IMR-90 (cell line): ENCODE measurements around the gene BAIAP2. TPM values are rescaled to one million over a fixed set of nuclear protein-coding genes. Genes with fewer than 3 reads are reported as not detected.

Experiments
- ATAC-seq: fragments of 200-7000 bp; cut with Tn5 transposase; 2 replicates; pipeline ENCODE4 v1.9.1; 2020; ENCODE audit warnings: low read depth, mild to moderate bottlenecking, moderate library complexity
- BruUV-seq: library from RNA; stranded (reverse); fragments of 400-500 nt; replicated peaks from 2 replicates; lab custom pipeline; 2021; lab: Mats Ljungman, UMichigan
- CTCF ChIA-PET: fragments of 300-600 bp; formaldehyde crosslinking; extraction: SDS; loops from one replicate; lab custom pipeline; 2021; ENCODE audit warnings: antibody characterized with exemption; lab: Yijun Ruan, JAX
- POLR2A ChIA-PET: fragments of 300-600 bp; sonication (Branson Sonifier 250); formaldehyde crosslinking; loops from one replicate; lab custom pipeline; 2022; ENCODE audit warnings: antibody characterized with exemption; ENCODE audit not compliant: unreplicated experiment; lab: Charles Lee
- DNase-seq: peaks from one replicate; pipeline ENCODE4 v3.0.0; 2013
- H2AFZ ChIP-seq: replicated peaks from 2 replicates; pipeline ENCODE3; 2013; ENCODE audit warnings: low read length, mild to moderate bottlenecking; ENCODE audit not compliant: poor library complexity
- H2AK5ac ChIP-seq: 2 replicates; pipeline ENCODE4 v1.6.1; 2013; ENCODE audit warnings: low read depth, low read length, inconsistent platforms
- H2AK9ac ChIP-seq: replicated peaks from 2 replicates; pipeline ENCODE3; 2013; ENCODE audit warnings: mild to moderate bottlenecking, low read depth, low read length, moderate library complexity; ENCODE audit not compliant: poor library complexity
- H2BK120ac ChIP-seq: 2 replicates; pipeline ENCODE4 v1.6.1; 2013; ENCODE audit warnings: low read depth, low read length, inconsistent platforms
- H2BK15ac ChIP-seq: 3 replicates; pipeline ENCODE4 v1.6.1; 2013; ENCODE audit warnings: low read depth, low read length, inconsistent platforms
- H2BK20ac ChIP-seq: 2 replicates; pipeline ENCODE4 v1.6.1; 2013; ENCODE audit warnings: low read depth, mild to moderate bottlenecking, inconsistent platforms, low read length, moderate library complexity
- H2BK5ac ChIP-seq: 2 replicates; pipeline ENCODE4 v1.6.1; 2013; ENCODE audit warnings: mild to moderate bottlenecking, low read depth, low read length, inconsistent platforms; ENCODE audit not compliant: poor library complexity, severe bottlenecking
- H3K14ac ChIP-seq: replicated peaks from 2 replicates; pipeline ENCODE4 v1.6.1; 2013; ENCODE audit warnings: low read depth, low read length, inconsistent platforms
- H3K18ac ChIP-seq: 2 replicates; pipeline ENCODE4 v1.6.1; 2013; ENCODE audit warnings: low read depth, low read length, control low read depth
- H3K23ac ChIP-seq: 2 replicates; pipeline ENCODE4 v1.6.1; 2013; ENCODE audit warnings: low read depth, low read length, inconsistent platforms
- H3K27ac ChIP-seq: 2 replicates; pipeline ENCODE4 v1.5.1; 2013; ENCODE audit warnings: mild to moderate bottlenecking, control low read depth, low read length; ENCODE audit not compliant: insufficient read depth
- H3K27me3 ChIP-seq: 2 replicates; pipeline ENCODE4 v1.6.1; 2013; ENCODE audit warnings: low read length; ENCODE audit not compliant: control insufficient read depth, insufficient read depth
- H3K36me3 ChIP-seq: 2 replicates; pipeline ENCODE4 v1.6.1; 2013; ENCODE audit warnings: low read length, mixed read lengths; ENCODE audit not compliant: control insufficient read depth, insufficient read depth
- H3K4ac ChIP-seq: 2 replicates; pipeline ENCODE4 v1.6.1; 2013; ENCODE audit warnings: low read depth, low read length, inconsistent platforms
- H3K4me1 ChIP-seq: 2 replicates; pipeline ENCODE4 v1.6.1; 2013; ENCODE audit warnings: low read length, mixed read lengths; ENCODE audit not compliant: control insufficient read depth, insufficient read depth
- H3K4me2 ChIP-seq: 2 replicates; pipeline ENCODE4 v1.6.1; 2013; ENCODE audit warnings: low read depth, mild to moderate bottlenecking, control low read depth, low read length, moderate library complexity
- H3K4me3 ChIP-seq: 2 replicates; pipeline ENCODE4 v1.5.1; 2013; ENCODE audit warnings: low read depth, mild to moderate bottlenecking, control low read depth, low read length, moderate library complexity; ENCODE audit not compliant: insufficient read depth
- H3K56ac ChIP-seq: 2 replicates; pipeline ENCODE4 v1.6.1; 2013; ENCODE audit warnings: low read length, inconsistent platforms; ENCODE audit not compliant: insufficient read depth; ENCODE audit errors: extremely low read depth
- H3K79me1 ChIP-seq, 2 experiments: 2 replicates each; pipeline ENCODE4 v1.6.1; 2013; ENCODE audit warnings: low read length in 2 of 2, inconsistent platforms in 1 of 2, low read depth in 1 of 2
- H3K9ac ChIP-seq: 2 replicates; pipeline ENCODE4 v1.6.1; 2013; ENCODE audit warnings: low read depth, low read length, control low read depth
- H3K9me1 ChIP-seq: 2 replicates; pipeline ENCODE4 v1.6.1; 2013; ENCODE audit warnings: low read length, inconsistent platforms; ENCODE audit not compliant: insufficient read depth
- H3K9me3 ChIP-seq: 2 replicates; pipeline ENCODE4 v1.6.1; 2013; ENCODE audit warnings: low read length; ENCODE audit not compliant: control insufficient read depth, insufficient read depth
- H4K20me1 ChIP-seq: 2 replicates; pipeline ENCODE4 v1.6.1; 2013; ENCODE audit warnings: low read length, inconsistent platforms; ENCODE audit not compliant: insufficient read depth
- H4K5ac ChIP-seq: 2 replicates; pipeline ENCODE4 v1.6.1; 2013; ENCODE audit warnings: mild to moderate bottlenecking, low read depth, low read length, control low read depth
- H4K8ac ChIP-seq, 2 experiments: 2 replicates each; pipeline ENCODE4 v1.6.1; 2013; ENCODE audit warnings: low read depth in 2 of 2, low read length in 2 of 2, control low read depth in 1 of 2, inconsistent platforms in 1 of 2
- H4K91ac ChIP-seq: 2 replicates; pipeline ENCODE4 v1.6.1; 2013; ENCODE audit warnings: low read depth, low read length, inconsistent platforms; ENCODE audit not compliant: insufficient read depth
- BHLHE40 ChIP-seq: fragments of 150-350 bp; IDR thresholded peaks from 2 replicates; pipeline ENCODE4 v1.6.1; 2016; ENCODE audit warnings: mild to moderate bottlenecking, low read depth, low read length
- CEBPB ChIP-seq: IDR thresholded peaks from 2 replicates; pipeline ENCODE4 v1.6.1; 2012; ENCODE audit warnings: low read depth, low read length, improper control_type of control experiment
- CHD1 ChIP-seq: IDR thresholded peaks from 2 replicates; pipeline ENCODE4 v1.6.1; 2012; ENCODE audit warnings: low read depth, low read length, improper control_type of control experiment
- CTCF ChIP-seq: conservative IDR thresholded peaks from 2 replicates; pipeline ENCODE4 v1.5.1; 2012; ENCODE audit warnings: mild to moderate bottlenecking, low read depth, low read length, improper control_type of control experiment
- FOS ChIP-seq: fragments of 150-350 bp; IDR thresholded peaks from 2 replicates; pipeline ENCODE4 v1.6.1; 2016; ENCODE audit warnings: low read depth, low read length
- MAFK ChIP-seq: IDR thresholded peaks from 2 replicates; pipeline ENCODE4 v1.6.1; 2012; ENCODE audit warnings: low read depth, low read length, improper control_type of control experiment
- MAZ ChIP-seq: IDR thresholded peaks from 2 replicates; pipeline ENCODE4 v1.6.1; 2012; ENCODE audit warnings: low read depth, mild to moderate bottlenecking, low read length, improper control_type of control experiment, moderate library complexity, borderline replicate concordance
- MXI1 ChIP-seq: IDR thresholded peaks from 2 replicates; pipeline ENCODE4 v1.6.1; 2012; ENCODE audit warnings: low read depth, mild to moderate bottlenecking, low read length, moderate library complexity, borderline replicate concordance
- NFE2L2 ChIP-seq: fragments of 150-350 bp; IDR thresholded peaks from 2 replicates; pipeline ENCODE4 v1.6.1; 2016; ENCODE audit warnings: low read depth, mild to moderate bottlenecking, low read length
- POLR2A ChIP-seq: IDR thresholded peaks from 2 replicates; pipeline ENCODE4 v1.6.1; 2012; ENCODE audit warnings: mild to moderate bottlenecking, low read depth, low read length
- RAD21 ChIP-seq: IDR thresholded peaks from 2 replicates; pipeline ENCODE4 v1.6.1; 2012; ENCODE audit warnings: low read length, improper control_type of control experiment
- RCOR1 ChIP-seq: IDR thresholded peaks from 2 replicates; pipeline ENCODE4 v1.6.1; 2012; ENCODE audit warnings: mild to moderate bottlenecking, low read length, improper control_type of control experiment; ENCODE audit not compliant: insufficient replicate concordance
- RFX5 ChIP-seq: IDR thresholded peaks from 2 replicates; pipeline ENCODE4 v1.8.0; 2012; ENCODE audit warnings: low read depth, mild to moderate bottlenecking, low read length, moderate library complexity
- SMC3 ChIP-seq: fragments of 150-350 bp; IDR thresholded peaks from 2 replicates; pipeline ENCODE4 v1.6.1; 2016; ENCODE audit warnings: low read depth, mild to moderate bottlenecking, antibody characterized with exemption, low read length, moderate library complexity
- WGBS, 2 experiments: methylation state at CpG; one replicate each; pipeline versions ENCODE4 v1.1.5 to v1.1.7; 2013; ENCODE audit warnings: missing lambda C conversion rate in 2 of 2; ENCODE audit not compliant: insufficient read length in 1 of 2; ENCODE audit errors: extremely low coverage in 2 of 2; 5-methylcytosine and 5-hydroxymethylcytosine counted together
- dilution Hi-C: fragments of 300-500 bp; cut with HindIII; formaldehyde crosslinking; loops from one replicate; pipeline ENCODE4 v1.14.3; 2018; ENCODE audit warnings: low sequenced_read_pairs; ENCODE audit not compliant: unreplicated experiment
- in situ Hi-C: fragments of 300-500 bp; cut with MboI; formaldehyde crosslinking; loops from 3 replicates; pipeline ENCODE4 v1.14.3; 2019; ENCODE audit warnings: low sequenced_read_pairs, inconsistent platforms, mixed read lengths
- intact Hi-C: fragments of 100-400 bp; cut with micrococcal nuclease; formaldehyde crosslinking; loops from 2 replicates; pipeline ENCODE4 v1.10.0; 2022
- polyA plus RNA-seq, 3 experiments: library from polyadenylated mRNA; depleted of rRNA; stranded (reverse); fragments of >200 nt; gene quantifications; 2 replicates each; pipeline ENCODE4 v1.2.3, GENCODE V29; 2012; ENCODE audit warnings: low replicate concordance in 1 of 3
- total RNA-seq: library from RNA; depleted of rRNA; stranded (reverse); fragments of >200 nt; gene quantifications from 2 replicates; pipeline ENCODE4 v1.2.3, GENCODE V29; 2012
- TF ChIP-seq, protein P1 (sequence below): fragments of 150-350 bp; IDR thresholded peaks from 2 replicates; pipeline ENCODE4 v1.6.1; 2017; ENCODE audit warnings: mild to moderate bottlenecking, antibody characterized with exemption, low read length, low read depth
- TF ChIP-seq, protein P2 (sequence below): fragments of 150-350 bp; IDR thresholded peaks from 2 replicates; pipeline ENCODE4 v1.6.1; 2016; ENCODE audit warnings: low read depth, mild to moderate bottlenecking, low read length, moderate library complexity, borderline replicate concordance

BAIAP2 gene
- total and polyA plus RNA-seq, 2 of the 4 experiments (the other 2 are of a cell fraction): 18.3 to 32.6 TPM

DNA sequence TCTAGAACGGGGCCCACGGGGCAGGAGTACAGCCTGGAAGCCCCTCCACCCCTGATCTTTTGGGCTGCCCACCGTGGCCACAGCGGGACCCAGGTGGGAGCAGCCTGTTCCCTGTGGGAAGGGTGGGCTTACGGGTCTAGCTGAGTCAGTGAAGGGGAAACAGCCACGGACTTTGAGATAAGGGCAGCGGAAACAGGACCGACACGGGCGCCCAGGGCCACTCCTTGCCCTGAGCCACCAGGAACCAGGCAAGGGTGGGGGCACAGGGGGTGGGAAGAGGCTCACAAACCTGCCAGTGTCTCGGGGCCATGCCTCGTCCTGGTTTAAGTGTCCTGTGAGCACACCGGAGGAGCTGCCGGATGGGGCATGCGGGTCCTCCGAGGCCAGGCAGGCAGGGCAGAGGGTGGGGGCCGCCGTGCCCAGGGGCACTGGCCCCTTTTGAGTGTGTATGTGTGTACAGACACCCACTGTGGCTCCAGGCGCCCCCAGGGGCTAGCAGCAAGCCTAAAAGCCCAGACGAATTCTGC lies 82.8 kb downstream of the BAIAP2 start:
- BruUV-seq: no TSS peak
- DNase-seq: no peak

More for the DNA sequence above, 82.8 kb downstream of the BAIAP2 start:
- no peak overlapping the region for H2BK15ac ChIP-seq
- no peaks in the 10 kb centered on the region for H3K79me1 ChIP-seq
- no peak overlapping the region for H2AK9ac ChIP-seq
- intact Hi-C loops: no loop called here
- ChIA-PET CTCF (no interaction called here), POLR2A (no interaction called here)
- no peak overlapping the region for H2AFZ ChIP-seq
- 82% methylated on average over 5 of the region's 20 CpGs; no CpG with 5 or more reads in 1 of the 2 experiments for WGBS, 2 experiments
- no peak overlapping the region for H3K14ac ChIP-seq
- H3K56ac ChIP-seq: no peak overlapping the region
- H3K9ac ChIP-seq: no peak overlapping the region
- peaks cover 20% of the 10 kb centered on the region; the same call in 1 of the 2 replicates for H3K27me3 ChIP-seq
- no peak for TF ChIP-seq RAD21
- TF ChIP-seq, protein P1, sequence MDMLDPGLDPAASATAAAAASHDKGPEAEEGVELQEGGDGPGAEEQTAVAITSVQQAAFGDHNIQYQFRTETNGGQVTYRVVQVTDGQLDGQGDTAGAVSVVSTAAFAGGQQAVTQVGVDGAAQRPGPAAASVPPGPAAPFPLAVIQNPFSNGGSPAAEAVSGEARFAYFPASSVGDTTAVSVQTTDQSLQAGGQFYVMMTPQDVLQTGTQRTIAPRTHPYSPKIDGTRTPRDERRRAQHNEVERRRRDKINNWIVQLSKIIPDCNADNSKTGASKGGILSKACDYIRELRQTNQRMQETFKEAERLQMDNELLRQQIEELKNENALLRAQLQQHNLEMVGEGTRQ: no peak
- TF ChIP-seq MXI1: no peak
- no peak for TF ChIP-seq POLR2A
- TF ChIP-seq, protein P2, sequence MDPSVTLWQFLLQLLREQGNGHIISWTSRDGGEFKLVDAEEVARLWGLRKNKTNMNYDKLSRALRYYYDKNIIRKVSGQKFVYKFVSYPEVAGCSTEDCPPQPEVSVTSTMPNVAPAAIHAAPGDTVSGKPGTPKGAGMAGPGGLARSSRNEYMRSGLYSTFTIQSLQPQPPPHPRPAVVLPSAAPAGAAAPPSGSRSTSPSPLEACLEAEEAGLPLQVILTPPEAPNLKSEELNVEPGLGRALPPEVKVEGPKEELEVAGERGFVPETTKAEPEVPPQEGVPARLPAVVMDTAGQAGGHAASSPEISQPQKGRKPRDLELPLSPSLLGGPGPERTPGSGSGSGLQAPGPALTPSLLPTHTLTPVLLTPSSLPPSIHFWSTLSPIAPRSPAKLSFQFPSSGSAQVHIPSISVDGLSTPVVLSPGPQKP: no peak
- TF ChIP-seq CTCF: no peak
- no peak for TF ChIP-seq CEBPB
- no peak for TF ChIP-seq MAFK
- no peak for TF ChIP-seq RFX5
- TF ChIP-seq RCOR1: no peak
- no peak for TF ChIP-seq CHD1
- TF ChIP-seq MAZ: no peak
- TF ChIP-seq NFE2L2: no peak
- no peak for TF ChIP-seq SMC3
- no peak for TF ChIP-seq FOS
- TF ChIP-seq BHLHE40: no peak
- H3K36me3 ChIP-seq: no peaks in the 10 kb centered on the region
- no peak overlapping the region for H3K4me3 ChIP-seq
- H3K4me2 ChIP-seq: no peak overlapping the region
- no peak overlapping the region for H2AK5ac ChIP-seq
- H4K5ac ChIP-seq: no peak overlapping the region
- H3K4me1 ChIP-seq: peaks cover 3% of the 10 kb centered on the region
- no peak overlapping the region for H3K23ac ChIP-seq
- no peaks in the 10 kb centered on the region for H3K9me1 ChIP-seq
- dilution Hi-C loops: no loop called here
- no peak overlapping the region for H2BK5ac ChIP-seq
- H3K18ac ChIP-seq: no peak overlapping the region
- H3K27ac ChIP-seq: no peak overlapping the region
- H3K9me3 ChIP-seq: no peaks in the 10 kb centered on the region
- H3K4ac ChIP-seq: no peak overlapping the region
- in situ Hi-C loops: no loop called here
- H4K91ac ChIP-seq: no peak overlapping the region
- no peak overlapping the region for H2BK120ac ChIP-seq
- H4K8ac ChIP-seq: no peak overlapping the region
- no peak overlapping the region for H2BK20ac ChIP-seq
- no peaks in the 10 kb centered on the region for H4K20me1 ChIP-seq
- no peak for ATAC-seq
